Kidney glomerular epithelial cell (primary cell): Measurements from ENCODE around the gene LOXL4.

Experiments
- DNase-seq: peaks from one replicate; lab custom pipeline; 2025; lab: John Stamatoyannopoulos, UW

Gene LOXL4

GRCh38 chr10:98263088-98263487 is 4.9 kb downstream of the LOXL4 start:
- DNase-seq, result no peak

- no peak for DNase-seq
Observed at GRCh38 chr10:98262571-98262970, 5.4 kb downstream of the LOXL4 start.

DNA sequence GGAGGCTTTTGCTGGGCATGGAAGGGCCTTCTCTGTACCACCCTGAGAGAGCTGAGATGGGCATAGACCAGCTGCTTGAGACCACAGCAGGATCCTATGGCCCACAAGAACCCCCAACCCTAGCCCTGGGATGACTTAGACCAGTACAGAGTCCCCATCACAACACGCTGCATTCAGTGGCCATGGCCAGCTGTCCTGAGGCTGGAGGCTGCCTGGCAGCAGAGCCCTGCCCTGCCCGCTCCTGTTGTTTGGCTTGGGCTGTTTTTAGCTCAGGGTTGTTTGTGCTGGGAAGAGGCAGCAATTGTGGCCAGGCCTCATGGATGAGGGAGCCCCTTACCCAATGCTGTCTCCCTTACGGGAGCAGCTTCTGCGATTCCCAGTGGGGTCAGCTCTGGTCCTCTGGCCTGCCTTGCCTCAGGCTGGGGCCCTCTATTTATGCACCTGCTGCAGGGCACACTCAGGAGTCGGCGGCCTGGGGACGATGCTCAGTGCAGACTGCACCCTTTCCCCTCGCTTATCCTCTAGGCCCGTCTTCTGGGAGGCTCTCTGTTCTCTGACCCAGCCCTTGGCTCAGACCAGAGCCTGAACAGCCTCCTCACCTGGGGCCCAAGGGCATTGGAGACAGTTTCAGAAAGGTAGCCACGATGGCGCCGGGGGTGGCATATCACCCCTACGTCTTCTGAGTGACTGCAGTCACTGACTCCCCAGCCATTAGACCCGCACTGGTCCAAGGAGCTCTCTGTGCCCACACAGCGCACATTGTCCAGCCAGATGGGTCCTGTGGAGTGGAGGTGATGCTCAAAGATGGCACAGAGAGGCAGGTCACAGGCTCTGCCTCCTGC is 6.3 kb downstream of the LOXL4 start:
- DNase-seq, result no peak

- DNase-seq, result no peak
Observed at GRCh38 chr10:98260752-98261151, 7.2 kb downstream of the LOXL4 start.

GRCh38 chr10:98260350-98260749 is 7.6 kb downstream of the LOXL4 start:
- no peak for DNase-seq

GRCh38 chr10:98259606-98260315 is 8.2 kb downstream of the LOXL4 start:
- DNase-seq, result no peak

DNA sequence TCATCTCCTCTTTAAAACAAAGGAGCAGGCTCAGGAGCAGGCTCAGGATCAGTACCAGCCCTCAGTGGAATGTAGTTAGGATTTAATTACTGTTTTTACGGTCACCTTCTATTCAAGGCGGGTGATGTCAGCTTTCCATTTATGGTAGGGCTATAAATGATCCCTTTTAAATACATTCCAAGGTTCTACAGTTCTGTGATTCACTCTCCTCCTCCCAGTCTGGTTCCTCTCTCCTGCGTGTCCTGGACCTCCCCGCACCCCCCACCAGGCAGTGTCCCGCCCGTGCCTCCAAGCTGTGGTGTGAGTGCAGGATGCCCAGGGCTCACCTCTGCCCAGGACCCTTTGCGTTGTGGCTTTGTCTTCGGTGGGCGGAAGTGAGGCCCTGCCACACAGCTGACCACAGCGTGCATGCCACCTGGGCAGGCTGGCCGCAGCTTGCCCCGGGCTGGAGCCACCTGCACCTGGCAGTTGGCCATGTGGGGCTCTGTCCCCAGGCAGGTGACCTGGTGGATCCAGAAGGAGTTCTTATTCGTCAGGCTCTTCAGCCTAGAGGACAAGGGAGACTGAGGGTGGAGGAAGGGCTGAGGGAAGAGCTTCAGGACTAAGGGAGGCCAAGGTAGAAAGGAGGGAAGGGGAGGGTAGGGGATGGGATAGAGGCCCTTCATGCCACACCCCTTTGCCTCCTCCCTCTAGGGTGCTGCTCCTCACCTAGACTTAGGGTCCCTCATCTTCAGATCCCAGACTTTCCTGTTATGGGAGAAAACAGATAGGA is 9.1 kb downstream of the LOXL4 start:
- DNase-seq, result no peak

- no peak for DNase-seq
Observed at GRCh38 chr10:98257961-98258360, 10.0 kb downstream of the LOXL4 start.

GRCh38 chr10:98257198-98257597 is 10.8 kb downstream of the LOXL4 start:
- DNase-seq, result no peak

- DNase-seq, result no peak
Observed at GRCh38 chr10:98256692-98257091, 11.3 kb downstream of the LOXL4 start.

- DNase-seq, result no peak
Observed at GRCh38 chr10:98255146-98255877, 12.7 kb downstream of the LOXL4 start.

GRCh38 chr10:98254234-98254974 is 13.6 kb downstream of the LOXL4 start:
- no peak for DNase-seq

GRCh38 chr10:98253499-98253898 is 14.5 kb downstream of the LOXL4 start:
- no peak for DNase-seq

DNA sequence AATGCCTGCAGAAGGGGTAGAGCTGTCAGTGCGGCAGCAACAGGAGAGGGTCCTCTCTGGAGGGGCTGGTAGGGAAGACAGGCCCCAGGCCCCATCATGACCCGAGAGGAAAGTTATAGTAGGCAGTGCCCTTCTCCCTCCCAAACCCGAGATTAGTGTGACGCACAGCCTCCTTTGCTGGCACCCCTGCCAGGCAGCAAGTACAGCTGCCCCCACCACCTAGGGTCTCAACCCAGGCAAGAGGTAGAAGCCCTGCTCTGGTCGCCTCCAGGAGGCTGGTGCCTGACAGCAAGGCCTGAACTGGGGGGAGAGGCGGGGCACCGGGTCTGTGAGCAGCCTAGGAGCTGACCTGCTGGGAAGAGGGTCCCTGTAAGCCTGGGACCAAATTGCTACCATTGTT is 15.5 kb downstream of the LOXL4 start:
- no peak for DNase-seq

DNA sequence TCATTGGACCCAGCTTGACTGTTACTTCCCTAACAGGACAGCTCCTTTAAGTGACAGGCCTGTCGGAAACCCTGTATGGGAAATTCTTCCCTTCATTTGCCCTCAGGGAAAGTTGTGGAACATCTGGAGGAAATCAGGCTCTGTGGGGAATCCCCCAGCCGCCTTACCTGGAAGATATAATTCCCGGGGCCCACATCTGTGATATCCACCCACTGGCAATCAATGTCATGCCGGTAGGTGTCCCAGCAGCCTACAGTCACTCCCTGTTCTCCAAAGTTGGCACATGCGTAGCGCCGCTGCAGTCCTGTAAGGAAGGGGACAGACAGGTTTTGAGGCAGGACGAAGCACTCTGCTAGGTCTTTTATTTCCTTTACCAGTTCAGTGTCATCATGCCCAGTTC is 16.6 kb downstream of the LOXL4 start:
- DNase-seq, result no peak

- no peak for DNase-seq
Observed at GRCh38 chr10:98249134-98249533, 18.9 kb downstream of the LOXL4 start.

DNA sequence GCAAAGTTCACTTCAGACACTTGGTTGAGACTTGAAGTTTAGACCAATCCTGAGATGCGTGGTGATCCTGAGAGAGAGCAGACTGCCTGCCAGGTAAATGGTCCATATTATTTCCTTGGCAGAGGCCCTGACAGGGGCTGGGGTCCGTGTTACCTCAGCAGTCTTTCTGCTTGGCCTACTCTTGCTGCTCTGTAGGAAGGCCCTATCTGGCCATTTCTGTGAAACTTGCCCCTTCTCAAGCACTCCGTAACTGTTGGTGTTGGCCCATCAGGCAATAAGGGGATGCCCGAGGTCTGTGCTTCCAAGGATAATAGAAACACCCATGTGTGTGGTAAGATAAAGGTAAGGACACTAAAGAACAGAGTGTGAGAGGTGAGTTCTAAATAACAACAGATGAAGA is 20.0 kb downstream of the LOXL4 start:
- DNase-seq, result no peak

GRCh38 chr10:98246911-98247805 is 20.8 kb downstream of the LOXL4 start:
- peak; percentile 73 for DNase-seq

- no peak for DNase-seq
Observed at GRCh38 chr10:98244586-98244985, 23.4 kb downstream of the LOXL4 start.

GRCh38 chr10:98244141-98244540 is 23.9 kb downstream of the LOXL4 start:
- no peak for DNase-seq
